Measurements from ENCODE around the gene PDE10A.
"Not testable (repeated sequence)": the region's sequence is repeated elsewhere in the genome, so short reads cannot be mapped to it uniquely, and the experiment has no call there.

PDE10A gene

GRCh38 chr6:165628955-165629354, 34.1 kb downstream of the PDE10A start:
- Histone ChIP-seq H3K27ac (ENCODE audit: low read depth, low read length) (no peak overlapping the region), H3K9ac (ENCODE audit: low read length) (no peak overlapping the region), H3K4me3 (ENCODE audit: low read length) (no peak overlapping the region), H3K36me3 (ENCODE audit: control insufficient read depth, insufficient read depth, low read length) (no peaks in the 10 kb centered on the region), H3K27me3 (ENCODE audit: control insufficient read depth, insufficient read depth, low read length) (no peaks in the 10 kb centered on the region), H3K4me1 (ENCODE audit: control insufficient read depth, insufficient read depth, low read length) (no peaks in the 10 kb centered on the region)

GRCh38 chr6:165627366-165627765, 35.7 kb downstream of the PDE10A start:
- no peak overlapping the region for H3K27ac ChIP-seq (ENCODE audit: low read depth, low read length)
- no peak overlapping the region for H3K9ac ChIP-seq (ENCODE audit: low read length)
- no peaks in the 10 kb centered on the region for H3K27me3 ChIP-seq (ENCODE audit: control insufficient read depth, insufficient read depth, low read length)
- H3K36me3 ChIP-seq (ENCODE audit: control insufficient read depth, insufficient read depth, low read length): no peaks in the 10 kb centered on the region
- no peak overlapping the region for H3K4me3 ChIP-seq (ENCODE audit: low read length)
- no peaks in the 10 kb centered on the region for H3K4me1 ChIP-seq (ENCODE audit: control insufficient read depth, insufficient read depth, low read length)

- H3K4me3 ChIP-seq (ENCODE audit: low read length): no peak overlapping the region
- no peak overlapping the region for H3K9ac ChIP-seq (ENCODE audit: low read length)
- H3K4me1 ChIP-seq (ENCODE audit: control insufficient read depth, insufficient read depth, low read length): no peaks in the 10 kb centered on the region
- no peaks in the 10 kb centered on the region for H3K36me3 ChIP-seq (ENCODE audit: control insufficient read depth, insufficient read depth, low read length)
- H3K27ac ChIP-seq (ENCODE audit: low read depth, low read length): no peak overlapping the region
- no peaks in the 10 kb centered on the region for H3K27me3 ChIP-seq (ENCODE audit: control insufficient read depth, insufficient read depth, low read length)
Observed at GRCh38 chr6:165626711-165627110, 36.3 kb downstream of the PDE10A start.

- H3K4me3 ChIP-seq (ENCODE audit: low read length): no peak overlapping the region
- H3K9ac ChIP-seq (ENCODE audit: low read length): no peak overlapping the region
- H3K4me1 ChIP-seq (ENCODE audit: control insufficient read depth, insufficient read depth, low read length): no peaks in the 10 kb centered on the region
- H3K27me3 ChIP-seq (ENCODE audit: control insufficient read depth, insufficient read depth, low read length): no peaks in the 10 kb centered on the region
- no peaks in the 10 kb centered on the region for H3K36me3 ChIP-seq (ENCODE audit: control insufficient read depth, insufficient read depth, low read length)
- H3K27ac ChIP-seq (ENCODE audit: low read depth, low read length): no peak overlapping the region
Observed at GRCh38 chr6:165624871-165625639, 38.0 kb downstream of the PDE10A start.

GRCh38 chr6:165621940-165622339, 41.1 kb downstream of the PDE10A start:
- Histone ChIP-seq H3K36me3 (ENCODE audit: control insufficient read depth, insufficient read depth, low read length) (no peaks in the 10 kb centered on the region), H3K4me3 (ENCODE audit: low read length) (no peak overlapping the region), H3K4me1 (ENCODE audit: control insufficient read depth, insufficient read depth, low read length) (no peaks in the 10 kb centered on the region), H3K9ac (ENCODE audit: low read length) (no peak overlapping the region), H3K27me3 (ENCODE audit: control insufficient read depth, insufficient read depth, low read length) (no peaks in the 10 kb centered on the region), H3K27ac (ENCODE audit: low read depth, low read length) (no peak overlapping the region)

- not testable (repeated sequence) for H3K4me1 ChIP-seq (ENCODE audit: control insufficient read depth, insufficient read depth, low read length); H3K36me3 ChIP-seq (ENCODE audit: control insufficient read depth, insufficient read depth, low read length); H3K9ac ChIP-seq (ENCODE audit: low read length); H3K27ac ChIP-seq (ENCODE audit: low read depth, low read length); H3K27me3 ChIP-seq (ENCODE audit: control insufficient read depth, insufficient read depth, low read length); H3K4me3 ChIP-seq (ENCODE audit: low read length)
Observed at GRCh38 chr6:165618891-165619290, 44.1 kb downstream of the PDE10A start.

- no peaks in the 10 kb centered on the region for H3K27me3 ChIP-seq (ENCODE audit: control insufficient read depth, insufficient read depth, low read length)
- no peak overlapping the region for H3K9ac ChIP-seq (ENCODE audit: low read length)
- H3K27ac ChIP-seq (ENCODE audit: low read depth, low read length): no peak overlapping the region
- H3K4me1 ChIP-seq (ENCODE audit: control insufficient read depth, insufficient read depth, low read length): no peaks in the 10 kb centered on the region
- H3K36me3 ChIP-seq (ENCODE audit: control insufficient read depth, insufficient read depth, low read length): no peaks in the 10 kb centered on the region
- H3K4me3 ChIP-seq (ENCODE audit: low read length): no peak overlapping the region
Observed at GRCh38 chr6:165618241-165618640, 44.8 kb downstream of the PDE10A start.

GRCh38 chr6:165617528-165617927, 45.5 kb downstream of the PDE10A start:
- no peak overlapping the region for H3K27ac ChIP-seq (ENCODE audit: low read depth, low read length)
- H3K4me1 ChIP-seq (ENCODE audit: control insufficient read depth, insufficient read depth, low read length): no peaks in the 10 kb centered on the region
- no peak overlapping the region for H3K4me3 ChIP-seq (ENCODE audit: low read length)
- H3K27me3 ChIP-seq (ENCODE audit: control insufficient read depth, insufficient read depth, low read length): no peaks in the 10 kb centered on the region
- H3K9ac ChIP-seq (ENCODE audit: low read length): no peak overlapping the region
- no peaks in the 10 kb centered on the region for H3K36me3 ChIP-seq (ENCODE audit: control insufficient read depth, insufficient read depth, low read length)

- H3K9ac ChIP-seq (ENCODE audit: low read length): no peak overlapping the region
- no peaks in the 10 kb centered on the region for H3K36me3 ChIP-seq (ENCODE audit: control insufficient read depth, insufficient read depth, low read length)
- no peak overlapping the region for H3K27ac ChIP-seq (ENCODE audit: low read depth, low read length)
- no peak overlapping the region for H3K4me3 ChIP-seq (ENCODE audit: low read length)
- no peaks in the 10 kb centered on the region for H3K27me3 ChIP-seq (ENCODE audit: control insufficient read depth, insufficient read depth, low read length)
- no peaks in the 10 kb centered on the region for H3K4me1 ChIP-seq (ENCODE audit: control insufficient read depth, insufficient read depth, low read length)
Observed at GRCh38 chr6:165616116-165616515, 46.9 kb downstream of the PDE10A start.

GRCh38 chr6:165615636-165616035, 47.4 kb downstream of the PDE10A start:
- Histone ChIP-seq H3K4me3 (ENCODE audit: low read length) (no peak overlapping the region), H3K4me1 (ENCODE audit: control insufficient read depth, insufficient read depth, low read length) (no peaks in the 10 kb centered on the region), H3K36me3 (ENCODE audit: control insufficient read depth, insufficient read depth, low read length) (no peaks in the 10 kb centered on the region), H3K9ac (ENCODE audit: low read length) (no peak overlapping the region), H3K27me3 (ENCODE audit: control insufficient read depth, insufficient read depth, low read length) (no peaks in the 10 kb centered on the region), H3K27ac (ENCODE audit: low read depth, low read length) (no peak overlapping the region)

GRCh38 chr6:165611294-165611693, 51.7 kb downstream of the PDE10A start:
- Histone ChIP-seq H3K27me3 (ENCODE audit: control insufficient read depth, insufficient read depth, low read length) (no peaks in the 10 kb centered on the region), H3K9ac (ENCODE audit: low read length) (no peak overlapping the region), H3K27ac (ENCODE audit: low read depth, low read length) (no peak overlapping the region), H3K4me3 (ENCODE audit: low read length) (no peak overlapping the region), H3K36me3 (ENCODE audit: control insufficient read depth, insufficient read depth, low read length) (no peaks in the 10 kb centered on the region), H3K4me1 (ENCODE audit: control insufficient read depth, insufficient read depth, low read length) (no peaks in the 10 kb centered on the region)

- not testable (repeated sequence) for H3K27me3 ChIP-seq (ENCODE audit: control insufficient read depth, insufficient read depth, low read length); H3K36me3 ChIP-seq (ENCODE audit: control insufficient read depth, insufficient read depth, low read length); H3K4me3 ChIP-seq (ENCODE audit: low read length); H3K4me1 ChIP-seq (ENCODE audit: control insufficient read depth, insufficient read depth, low read length); H3K9ac ChIP-seq (ENCODE audit: low read length); H3K27ac ChIP-seq (ENCODE audit: low read depth, low read length)
Observed at GRCh38 chr6:165608577-165608976, 54.5 kb downstream of the PDE10A start.

GRCh38 chr6:165606740-165607008, 56.4 kb downstream of the PDE10A start:
- no peak overlapping the region for H3K9ac ChIP-seq (ENCODE audit: low read length)
- no peaks in the 10 kb centered on the region for H3K4me1 ChIP-seq (ENCODE audit: control insufficient read depth, insufficient read depth, low read length)
- no peaks in the 10 kb centered on the region for H3K36me3 ChIP-seq (ENCODE audit: control insufficient read depth, insufficient read depth, low read length)
- H3K27ac ChIP-seq (ENCODE audit: low read depth, low read length): no peak overlapping the region
- no peak overlapping the region for H3K4me3 ChIP-seq (ENCODE audit: low read length)
- no peaks in the 10 kb centered on the region for H3K27me3 ChIP-seq (ENCODE audit: control insufficient read depth, insufficient read depth, low read length)
